Measurements from ENCODE around the gene REPS2. TPM values are rescaled to one million over a fixed set of nuclear protein-coding genes. Genes with fewer than 3 reads are reported as not detected.
"Not testable (repeated sequence)": the region's sequence is repeated elsewhere in the genome, so short reads cannot be mapped to it uniquely, and the experiment has no call there.

Gene REPS2
- total RNA-seq, 2 experiments from 2014 or later = not detected

DNA sequence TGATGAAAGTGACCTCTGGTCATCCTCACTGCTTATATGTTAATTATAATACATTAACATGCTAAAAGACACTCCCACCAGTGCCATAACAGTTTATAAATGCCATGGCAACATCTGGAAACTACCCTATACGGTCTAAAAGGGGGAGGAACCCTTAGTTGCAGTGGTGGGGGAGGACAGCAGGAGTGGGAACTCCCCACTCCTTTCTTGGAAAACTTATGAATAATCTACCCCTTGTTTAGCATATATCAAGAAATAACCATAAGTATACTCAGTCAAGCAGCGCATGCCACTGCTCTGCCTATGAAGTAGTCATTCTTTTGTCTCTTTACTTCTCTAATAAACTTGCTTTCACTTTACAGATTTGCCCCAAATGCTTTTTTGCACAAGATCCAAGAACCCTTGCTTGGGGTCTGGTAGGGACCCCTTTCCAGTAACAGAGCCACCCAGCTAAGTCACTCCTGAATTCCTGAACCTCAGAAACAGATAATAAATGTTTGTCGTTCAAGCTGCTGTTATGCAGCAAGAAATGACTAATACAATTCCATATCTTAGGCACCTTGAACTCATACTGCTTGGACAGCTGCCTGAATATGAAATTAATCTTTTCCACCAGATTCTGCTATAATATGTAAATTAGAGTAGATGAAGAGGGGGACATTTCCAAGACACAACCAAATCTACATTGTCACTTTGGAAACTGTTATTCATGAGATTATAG is 14.4 kb upstream of the REPS2 start:
- no peak for DNase-seq
- no peaks in the 10 kb centered on the region for H3K4me1 Mint-ChIP-seq
- no peak overlapping the region for H3K27ac Mint-ChIP-seq
- no peaks in the 10 kb centered on the region for H3K9me3 Mint-ChIP-seq
- no peak overlapping the region for H3K4me3 Mint-ChIP-seq
- H3K27me3 Mint-ChIP-seq = peaks cover 1% of the 10 kb centered on the region
- ChIA-PET CTCF (no interaction called here), POLR2A (no interaction called here)
- H3K36me3 Mint-ChIP-seq (ENCODE audit: low read depth) = no peaks in the 10 kb centered on the region

DNA sequence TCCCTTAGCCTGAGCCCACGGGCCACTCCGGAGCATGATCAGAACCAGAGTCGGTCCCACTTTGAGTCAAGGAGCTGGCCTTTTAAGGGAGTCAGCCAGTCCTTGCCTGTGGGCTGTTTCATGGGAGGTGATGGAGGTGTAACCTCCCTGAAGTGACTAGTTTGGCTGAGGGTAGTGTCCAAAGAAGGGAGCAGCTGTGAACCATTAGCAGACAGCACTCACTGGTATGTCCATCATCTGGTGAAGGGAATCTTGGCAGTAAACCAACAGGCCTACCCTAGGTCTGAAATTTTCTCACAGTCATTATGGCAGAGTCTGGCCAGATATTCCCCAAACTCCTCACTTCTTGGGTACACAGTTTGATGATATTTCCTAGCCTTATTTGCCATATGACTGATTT is 12.3 kb upstream of the REPS2 start:
- peaks cover 1% of the 10 kb centered on the region for H3K27me3 Mint-ChIP-seq
- H3K4me3 Mint-ChIP-seq = no peak overlapping the region
- DNase-seq = no peak
- CTCF ChIA-PET = interaction anchor here (0.6 kb wide), 1 partner anchor 130 kb away, joined by 3 read pairs; no protein-coding TSS in a partner anchor
- no peak overlapping the region for H3K27ac Mint-ChIP-seq
- no peaks in the 10 kb centered on the region for H3K36me3 Mint-ChIP-seq (ENCODE audit: low read depth)
- H3K9me3 Mint-ChIP-seq = no peaks in the 10 kb centered on the region
- H3K4me1 Mint-ChIP-seq = no peaks in the 10 kb centered on the region
- POLR2A ChIA-PET = no interaction called here

DNA sequence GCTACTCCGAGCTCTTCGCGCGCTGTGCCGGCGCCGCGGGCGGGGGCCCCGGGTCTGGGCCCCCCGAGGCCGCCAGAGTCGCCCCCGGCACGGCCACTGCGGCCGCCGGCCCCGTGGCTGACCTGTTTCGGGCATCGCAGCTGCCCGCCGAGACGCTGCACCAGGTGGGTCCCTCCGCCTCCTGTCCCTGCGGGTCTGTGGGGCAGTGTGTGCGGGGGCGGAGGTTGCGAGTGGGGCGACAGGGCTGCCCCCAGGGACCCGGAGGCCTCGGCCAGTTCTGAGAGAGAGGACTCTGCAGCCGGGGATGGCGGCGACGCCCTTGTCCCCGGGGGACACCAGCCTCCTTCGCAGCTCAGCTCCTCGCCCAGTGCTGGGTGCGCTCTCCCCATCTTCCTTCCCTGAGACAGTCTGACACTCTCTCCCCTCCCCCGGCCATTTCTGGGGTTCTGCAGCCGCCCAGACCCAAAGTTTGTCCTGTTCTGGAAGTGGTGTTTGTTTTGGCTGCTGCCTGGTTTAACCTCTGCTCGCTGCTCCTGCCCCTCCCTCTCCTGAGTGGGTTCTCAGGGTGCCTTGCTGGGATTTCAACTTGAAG is 609 bp downstream of the REPS2 start:
- ChIA-PET POLR2A (no interaction called here), CTCF (no interaction called here)
- peaks cover 3% of the 10 kb centered on the region for H3K4me1 Mint-ChIP-seq
- H3K36me3 Mint-ChIP-seq (ENCODE audit: low read depth) = no peaks in the 10 kb centered on the region
- no peak for DNase-seq
- H3K9me3 Mint-ChIP-seq = no peaks in the 10 kb centered on the region
- no peak overlapping the region for H3K27ac Mint-ChIP-seq
- H3K27me3 Mint-ChIP-seq = peaks cover 23% of the 10 kb centered on the region
- H3K4me3 Mint-ChIP-seq = peak overlapping the region; percentile 64

DNA sequence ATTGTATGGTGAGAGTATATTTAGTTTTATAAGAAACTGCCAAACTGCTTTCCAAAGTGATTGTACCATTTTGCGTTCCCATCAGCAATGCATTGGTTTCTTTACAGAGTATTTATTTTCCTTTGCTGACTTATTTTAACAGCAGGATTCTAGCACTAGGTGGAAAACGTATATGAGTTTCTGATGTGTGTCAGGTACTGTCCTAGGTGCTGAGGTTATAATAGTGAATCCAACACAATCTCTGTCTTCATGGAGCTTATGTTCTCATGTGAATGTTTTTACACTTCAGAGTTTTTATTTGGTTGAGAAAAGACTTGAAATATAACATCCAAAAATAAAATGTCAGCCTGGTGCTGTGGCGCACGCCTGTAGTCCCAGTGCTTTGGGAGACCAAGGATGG is 4.0 kb downstream of the REPS2 start:
- ChIA-PET CTCF (no interaction called here), POLR2A (no interaction called here)
- no peaks in the 10 kb centered on the region for H3K36me3 Mint-ChIP-seq (ENCODE audit: low read depth)
- no peaks in the 10 kb centered on the region for H3K9me3 Mint-ChIP-seq
- H3K27ac Mint-ChIP-seq = no peak overlapping the region
- no peak overlapping the region for H3K4me3 Mint-ChIP-seq
- peaks cover 3% of the 10 kb centered on the region for H3K4me1 Mint-ChIP-seq
- DNase-seq = no peak
- peaks cover 24% of the 10 kb centered on the region for H3K27me3 Mint-ChIP-seq

DNA sequence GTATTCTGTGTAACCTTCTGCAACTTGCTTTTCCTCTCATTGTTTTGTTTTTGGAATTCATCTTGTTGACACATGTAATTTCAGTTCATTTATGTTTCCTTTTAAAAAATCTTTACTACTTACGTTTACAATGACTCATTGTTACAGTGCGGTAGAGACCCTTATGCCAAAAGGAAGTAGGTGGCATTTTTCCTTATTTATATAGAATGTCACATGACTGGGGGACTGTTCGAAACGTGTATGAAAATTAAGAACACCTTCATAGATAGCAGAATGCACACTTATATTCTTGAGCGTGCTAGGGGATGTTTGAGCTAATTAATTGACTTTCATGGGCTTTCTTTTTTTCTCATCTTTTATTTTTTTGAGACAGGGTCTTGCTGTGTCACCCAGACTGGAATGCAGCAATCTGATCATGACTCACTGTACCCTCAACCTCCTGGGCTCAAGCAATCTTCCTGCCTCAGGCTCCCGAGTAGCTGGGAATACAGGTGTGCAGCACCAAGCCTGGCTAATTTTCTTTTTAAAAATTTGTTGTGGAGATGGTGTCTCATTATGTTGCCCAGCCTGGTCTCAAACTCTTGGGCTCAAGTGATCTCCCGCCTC is 7.3 kb downstream of the REPS2 start:
- H3K9me3 Mint-ChIP-seq = no peaks in the 10 kb centered on the region
- H3K27ac Mint-ChIP-seq = no peak overlapping the region
- peaks cover 15% of the 10 kb centered on the region for H3K27me3 Mint-ChIP-seq
- POLR2A ChIA-PET = no interaction called here
- DNase-seq = no peak
- H3K36me3 Mint-ChIP-seq (ENCODE audit: low read depth) = no peaks in the 10 kb centered on the region
- CTCF ChIA-PET = no interaction called here
- H3K4me1 Mint-ChIP-seq = no peaks in the 10 kb centered on the region
- H3K4me3 Mint-ChIP-seq = no peak overlapping the region

DNA sequence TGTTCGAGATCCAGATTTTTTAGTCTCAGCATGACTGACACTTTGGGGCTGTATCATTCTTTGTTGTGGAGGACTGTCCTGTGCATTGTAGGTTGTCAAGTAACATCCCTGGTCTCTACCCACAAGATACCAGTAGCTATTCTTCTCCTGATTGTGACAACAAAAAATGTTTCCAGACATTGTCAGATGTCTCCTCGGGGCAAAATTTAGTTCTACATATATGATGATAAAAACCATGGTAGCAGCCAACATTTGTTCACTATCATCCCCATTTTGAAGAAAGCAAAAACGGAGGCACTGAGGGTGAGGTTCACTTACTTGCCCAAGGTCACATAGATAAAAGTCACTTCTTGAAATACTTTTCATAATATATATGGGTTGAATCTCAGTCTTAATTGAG is 11.3 kb downstream of the REPS2 start:
- Mint-ChIP-seq H3K36me3 (ENCODE audit: low read depth) (no peaks in the 10 kb centered on the region), H3K4me3 (no peak overlapping the region), H3K4me1 (no peaks in the 10 kb centered on the region), H3K27me3 (peaks cover 10% of the 10 kb centered on the region), H3K27ac (no peak overlapping the region), H3K9me3 (no peaks in the 10 kb centered on the region)
- ChIA-PET POLR2A (no interaction called here), CTCF (no interaction called here)
- DNase-seq = no peak

DNA sequence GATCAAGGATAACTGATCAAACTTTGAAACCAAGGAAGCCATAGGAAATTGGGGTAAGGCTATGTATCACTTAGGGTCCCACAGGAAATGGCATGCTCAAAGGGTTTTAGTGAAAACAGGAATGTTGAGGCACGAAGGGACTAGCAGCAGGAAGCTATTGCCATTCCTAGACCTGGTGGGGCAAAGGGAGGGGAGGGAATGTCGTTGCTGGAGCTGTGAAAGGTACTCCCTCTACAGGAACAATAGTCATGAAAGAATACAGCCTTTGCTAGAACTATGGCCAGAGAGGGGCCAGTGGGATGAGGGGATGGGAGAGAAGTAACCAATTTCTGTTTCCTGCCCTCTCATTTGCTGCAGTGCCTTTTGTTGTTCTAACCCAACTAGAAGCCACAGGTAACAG is 11.9 kb downstream of the REPS2 start:
- Mint-ChIP-seq H3K27ac (no peak overlapping the region), H3K4me1 (no peaks in the 10 kb centered on the region), H3K4me3 (no peak overlapping the region), H3K27me3 (peaks cover 10% of the 10 kb centered on the region), H3K36me3 (ENCODE audit: low read depth) (no peaks in the 10 kb centered on the region), H3K9me3 (no peaks in the 10 kb centered on the region)
- ChIA-PET CTCF (no interaction called here), POLR2A (no interaction called here)
- no peak for DNase-seq

DNA sequence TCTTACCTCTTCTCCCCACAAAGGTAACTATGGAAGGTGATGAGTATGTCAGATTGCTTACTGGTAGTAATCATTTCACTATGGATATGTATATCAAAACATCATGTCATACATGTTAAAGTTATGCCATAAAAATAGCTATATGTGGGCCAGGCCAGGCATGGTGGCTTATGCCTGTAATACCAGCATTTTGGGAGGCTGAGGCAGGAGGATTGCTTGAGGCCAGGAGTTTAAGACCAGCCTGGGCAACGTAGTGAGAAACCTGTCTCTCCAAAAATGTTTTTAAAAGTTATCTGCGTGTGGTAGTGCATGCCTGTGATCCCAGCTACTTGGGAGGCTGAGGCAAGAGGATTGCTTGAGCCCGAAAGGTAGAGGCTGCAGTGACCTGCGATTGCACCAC is 16.2 kb downstream of the REPS2 start:
- CTCF ChIA-PET; H3K27me3 Mint-ChIP-seq; H3K36me3 Mint-ChIP-seq (ENCODE audit: low read depth); POLR2A ChIA-PET; H3K9me3 Mint-ChIP-seq; H3K27ac Mint-ChIP-seq; H3K4me1 Mint-ChIP-seq; DNase-seq; H3K4me3 Mint-ChIP-seq: not testable (repeated sequence)

DNA sequence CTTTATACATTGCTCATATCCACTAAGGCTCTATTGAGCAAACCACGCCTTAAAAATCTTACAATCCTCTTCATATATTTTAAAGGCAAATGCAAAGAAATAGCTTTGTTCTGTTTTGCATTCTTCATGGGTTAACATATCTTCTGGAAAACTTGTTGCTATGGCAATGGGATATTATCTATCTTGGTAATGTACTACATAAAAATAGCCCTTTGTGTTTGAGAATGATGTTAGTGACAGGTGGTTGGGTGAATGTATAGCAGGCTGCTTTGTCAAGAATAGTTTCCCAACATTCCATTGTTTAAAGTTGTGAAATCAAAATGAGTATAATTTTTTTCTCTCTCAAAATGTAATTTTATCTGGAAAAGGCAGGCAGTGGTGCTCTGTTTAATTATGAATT is 16.8 kb downstream of the REPS2 start:
- Mint-ChIP-seq H3K9me3 (no peaks in the 10 kb centered on the region), H3K4me1 (no peaks in the 10 kb centered on the region), H3K27ac (no peak overlapping the region), H3K4me3 (no peak overlapping the region), H3K27me3 (peaks cover under 1% of the 10 kb centered on the region), H3K36me3 (ENCODE audit: low read depth) (no peaks in the 10 kb centered on the region)
- CTCF ChIA-PET = no interaction called here
- DNase-seq = no peak
- POLR2A ChIA-PET = no interaction called here

DNA sequence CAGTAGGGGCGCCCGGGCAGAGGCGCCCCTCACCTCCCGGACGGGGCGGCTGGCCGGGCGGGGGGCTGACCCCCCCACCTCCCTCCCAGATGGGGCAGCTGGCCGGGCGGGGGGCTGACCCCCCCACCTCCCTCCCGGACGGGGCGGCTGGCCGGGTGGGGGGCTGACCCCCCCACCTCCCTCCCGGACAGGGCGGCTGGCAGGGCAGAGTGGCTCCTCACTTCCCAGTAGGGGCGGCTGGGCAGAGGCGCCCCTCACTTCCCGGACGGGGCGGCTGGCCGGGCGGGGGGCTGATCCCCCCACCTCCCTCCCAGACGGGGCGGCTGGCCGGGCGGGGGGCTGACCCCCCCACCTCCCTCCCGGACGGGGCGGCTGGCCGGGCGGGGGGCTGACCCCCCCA is 18.5 kb downstream of the REPS2 start:
- H3K36me3 Mint-ChIP-seq (ENCODE audit: low read depth); H3K4me1 Mint-ChIP-seq; POLR2A ChIA-PET; H3K9me3 Mint-ChIP-seq; H3K4me3 Mint-ChIP-seq; H3K27ac Mint-ChIP-seq; H3K27me3 Mint-ChIP-seq; CTCF ChIA-PET; DNase-seq: not testable (repeated sequence)

DNA sequence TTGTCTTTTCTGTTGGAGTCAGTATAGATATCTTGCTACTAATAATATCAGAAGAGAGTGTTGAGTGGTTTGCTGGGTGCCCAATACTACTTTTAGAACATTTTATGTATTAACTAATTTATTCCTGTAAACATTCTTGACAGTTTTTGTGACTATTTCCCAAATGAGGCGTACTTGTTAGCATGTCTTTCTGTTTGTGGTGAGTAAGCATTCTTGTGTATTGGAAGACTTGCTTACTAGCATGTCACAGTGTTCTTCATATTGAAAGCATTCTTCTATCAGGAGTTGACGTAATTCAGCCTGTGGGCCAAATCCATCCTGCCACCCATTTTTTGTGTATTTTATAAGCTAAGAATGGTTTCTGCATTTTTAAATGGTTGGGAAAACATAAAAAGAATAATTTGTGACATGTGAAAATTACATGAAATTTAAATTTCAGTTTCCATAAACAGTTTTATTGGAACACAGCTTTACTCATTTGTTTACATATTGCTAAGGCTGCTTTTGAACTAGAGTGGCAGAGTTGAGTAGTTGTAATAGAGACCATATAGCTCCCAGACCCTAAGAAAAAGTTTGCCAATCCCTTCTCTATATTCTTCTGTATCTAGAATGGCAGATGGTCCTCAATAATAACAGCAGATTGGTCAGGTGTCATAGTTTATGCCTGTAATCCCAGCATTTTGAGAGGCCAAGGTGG is 20.4 kb downstream of the REPS2 start:
- ChIA-PET CTCF (no interaction called here), POLR2A (no interaction called here)
- Mint-ChIP-seq H3K4me3 (no peak overlapping the region), H3K27ac (no peak overlapping the region), H3K27me3 (peaks cover 3% of the 10 kb centered on the region), H3K9me3 (no peaks in the 10 kb centered on the region), H3K4me1 (peaks cover 2% of the 10 kb centered on the region), H3K36me3 (ENCODE audit: low read depth) (no peaks in the 10 kb centered on the region)
- no peak for DNase-seq

DNA sequence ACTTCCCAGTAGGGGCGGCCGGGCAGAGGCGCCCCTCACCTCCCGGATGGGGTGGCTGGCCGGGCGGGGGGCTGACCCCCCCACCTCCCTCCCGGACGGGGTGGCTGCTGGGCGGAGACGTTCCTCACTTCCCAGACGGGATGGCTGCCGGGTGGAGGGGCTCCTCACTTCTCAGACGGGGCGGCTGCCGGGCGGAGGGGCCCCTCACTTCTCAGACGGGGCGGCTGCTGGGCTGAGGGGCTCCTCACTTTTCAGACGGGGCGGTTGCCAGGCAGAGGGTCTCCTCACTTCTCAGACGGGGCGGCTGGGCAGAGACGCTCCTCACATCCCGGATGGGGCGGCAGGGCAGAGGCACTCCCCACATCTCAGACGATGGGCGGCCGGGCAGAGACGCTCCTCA is 22.3 kb downstream of the REPS2 start:
- H3K9me3 Mint-ChIP-seq; POLR2A ChIA-PET; CTCF ChIA-PET; H3K36me3 Mint-ChIP-seq (ENCODE audit: low read depth); H3K27me3 Mint-ChIP-seq; H3K4me1 Mint-ChIP-seq; H3K27ac Mint-ChIP-seq; DNase-seq; H3K4me3 Mint-ChIP-seq: not testable (repeated sequence)

DNA sequence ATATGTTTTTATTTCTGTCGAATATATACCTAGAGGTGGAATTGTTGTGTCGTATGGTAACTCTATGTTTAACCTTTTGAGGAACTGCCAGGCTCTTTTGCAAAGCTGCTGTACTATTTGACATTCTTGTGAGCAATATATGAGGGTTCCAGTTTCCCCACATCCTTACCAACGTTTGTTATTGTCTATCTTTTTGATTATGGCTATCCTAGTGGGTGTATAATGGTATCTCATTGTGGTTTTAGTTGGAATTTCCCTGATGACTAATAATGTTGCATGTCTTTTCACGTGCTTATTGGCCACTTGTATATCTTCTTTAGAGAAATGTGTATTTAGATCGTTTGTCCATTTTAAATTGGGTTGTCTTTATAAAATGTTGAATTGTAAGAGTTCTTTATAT is 24.5 kb downstream of the REPS2 start:
- H3K27me3 Mint-ChIP-seq = peaks cover 8% of the 10 kb centered on the region
- ChIA-PET POLR2A (no interaction called here), CTCF (no interaction called here)
- no peaks in the 10 kb centered on the region for H3K36me3 Mint-ChIP-seq (ENCODE audit: low read depth)
- H3K4me1 Mint-ChIP-seq = peaks cover 2% of the 10 kb centered on the region
- DNase-seq = no peak
- H3K9me3 Mint-ChIP-seq = no peaks in the 10 kb centered on the region
- no peak overlapping the region for H3K4me3 Mint-ChIP-seq
- H3K27ac Mint-ChIP-seq = no peak overlapping the region
